Measurements from ENCODE around the gene CNOT6L. TPM values are rescaled to one million over a fixed set of nuclear protein-coding genes. Genes with fewer than 3 reads are reported as not detected.

The CNOT6L gene
- total RNA-seq, 2 donors from 2014 or later: 32.4 to 56.6 TPM

DNA sequence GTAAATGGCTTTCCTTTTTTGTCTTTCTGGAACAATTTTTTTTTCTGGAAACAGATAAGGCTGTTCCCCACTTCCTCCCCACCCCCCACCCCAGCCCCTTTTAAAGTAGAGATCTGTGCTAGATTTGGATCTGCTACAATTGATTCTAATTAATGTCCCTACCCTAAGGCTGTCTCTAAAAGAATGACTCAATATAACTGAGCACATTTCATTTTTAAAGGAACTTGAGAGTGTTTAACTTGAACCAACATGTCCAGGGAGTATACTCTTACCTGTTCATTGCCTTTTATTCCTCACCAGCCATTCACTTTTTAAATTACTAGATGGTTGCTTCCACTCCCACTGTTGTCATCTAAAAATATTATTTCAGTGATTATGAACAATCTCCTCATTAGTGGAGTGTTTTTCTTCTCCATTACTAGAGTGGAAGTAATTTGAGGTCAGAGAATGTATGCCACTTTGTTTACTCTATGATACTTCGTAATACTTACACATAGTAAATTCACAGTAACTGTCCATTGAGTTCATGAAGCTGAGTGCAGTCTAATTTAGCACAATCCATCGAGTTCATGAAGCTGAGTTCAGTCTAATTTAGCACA is 14.1 kb upstream of the CNOT6L start:
- TF ChIP-seq, protein P1, sequence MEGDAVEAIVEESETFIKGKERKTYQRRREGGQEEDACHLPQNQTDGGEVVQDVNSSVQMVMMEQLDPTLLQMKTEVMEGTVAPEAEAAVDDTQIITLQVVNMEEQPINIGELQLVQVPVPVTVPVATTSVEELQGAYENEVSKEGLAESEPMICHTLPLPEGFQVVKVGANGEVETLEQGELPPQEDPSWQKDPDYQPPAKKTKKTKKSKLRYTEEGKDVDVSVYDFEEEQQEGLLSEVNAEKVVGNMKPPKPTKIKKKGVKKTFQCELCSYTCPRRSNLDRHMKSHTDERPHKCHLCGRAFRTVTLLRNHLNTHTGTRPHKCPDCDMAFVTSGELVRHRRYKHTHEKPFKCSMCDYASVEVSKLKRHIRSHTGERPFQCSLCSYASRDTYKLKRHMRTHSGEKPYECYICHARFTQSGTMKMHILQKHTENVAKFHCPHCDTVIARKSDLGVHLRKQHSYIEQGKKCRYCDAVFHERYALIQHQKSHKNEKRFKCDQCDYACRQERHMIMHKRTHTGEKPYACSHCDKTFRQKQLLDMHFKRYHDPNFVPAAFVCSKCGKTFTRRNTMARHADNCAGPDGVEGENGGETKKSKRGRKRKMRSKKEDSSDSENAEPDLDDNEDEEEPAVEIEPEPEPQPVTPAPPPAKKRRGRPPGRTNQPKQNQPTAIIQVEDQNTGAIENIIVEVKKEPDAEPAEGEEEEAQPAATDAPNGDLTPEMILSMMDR (IDR thresholded peaks at IDR 0.05): no peak
- Histone ChIP-seq H3K36me3 (no peaks in the 10 kb centered on the region), H3K27ac (no peak overlapping the region), H3K9ac (ENCODE audit: low read depth in 2 of 2, low read length in 2 of 2) (no peak overlapping the region), H3K27me3 (no peaks in the 10 kb centered on the region), H3K9me3 (no peaks in the 10 kb centered on the region), H3K4me3 (no peak overlapping the region), H3K4me1 (no peaks in the 10 kb centered on the region)
- intact Hi-C loops (cut with DNase I): no loop called here
- no peak for DNase-seq

GRCh38 chr4:77827343-77827742 is 8.2 kb upstream of the CNOT6L start:
- no peaks in the 10 kb centered on the region for H3K36me3 ChIP-seq
- no peak for DNase-seq
- no peaks in the 10 kb centered on the region for H3K27me3 ChIP-seq
- H3K9me3 ChIP-seq: no peaks in the 10 kb centered on the region
- no peaks in the 10 kb centered on the region for H3K4me1 ChIP-seq
- H3K27ac ChIP-seq: no peak overlapping the region
- intact Hi-C loops (cut with DNase I): no loop called here
- H3K9ac ChIP-seq (ENCODE audit: low read depth in 2 of 2, low read length in 2 of 2): no peak overlapping the region
- TF ChIP-seq, protein P1 (IDR thresholded peaks at IDR 0.05): no peak
- H3K4me3 ChIP-seq: no peak overlapping the region

DNA sequence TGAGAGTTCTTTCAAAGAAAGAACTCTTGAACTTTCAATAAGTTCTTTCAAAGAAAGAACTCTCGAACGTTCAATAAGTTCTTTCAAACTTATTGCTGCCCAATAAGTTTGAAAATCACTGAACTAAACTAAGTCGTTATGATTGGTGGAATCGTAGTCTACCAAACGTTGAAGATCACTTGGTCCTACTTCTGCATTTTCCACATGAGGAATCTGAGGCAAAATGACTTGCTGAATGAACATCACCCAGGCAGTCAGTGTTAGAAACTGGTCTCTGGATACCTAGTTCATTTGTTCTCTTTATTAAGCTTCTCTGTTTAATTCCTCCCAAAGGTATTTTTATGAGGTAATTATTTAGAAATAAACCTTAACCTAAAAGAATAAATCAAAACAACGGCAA is 7.1 kb upstream of the CNOT6L start:
- Histone ChIP-seq H3K27ac (no peak overlapping the region), H3K36me3 (no peaks in the 10 kb centered on the region), H3K9me3 (no peaks in the 10 kb centered on the region), H3K27me3 (no peaks in the 10 kb centered on the region), H3K9ac (ENCODE audit: low read depth in 2 of 2, low read length in 2 of 2) (no peak overlapping the region), H3K4me1 (no peaks in the 10 kb centered on the region), H3K4me3 (no peak overlapping the region)
- TF ChIP-seq, protein P1 (IDR thresholded peaks at IDR 0.05): no peak
- DNase-seq: no peak
- intact Hi-C loops (cut with DNase I): no loop called here

- Histone ChIP-seq H3K27me3 (no peaks in the 10 kb centered on the region), H3K27ac (peak overlapping the region; percentile 100), H3K9me3 (no peaks in the 10 kb centered on the region), H3K36me3 (no peaks in the 10 kb centered on the region), H3K4me3 (no peak overlapping the region), H3K4me1 (no peaks in the 10 kb centered on the region), H3K9ac (ENCODE audit: low read depth in 2 of 2, low read length in 2 of 2) (no peak overlapping the region)
- TF ChIP-seq, protein P1 (IDR thresholded peaks at IDR 0.05): no peak
- DNase-seq: no peak
- intact Hi-C loops (cut with DNase I): loop anchor here (5.0 kb wide), 1 partner anchor 41 kb away; the partner anchor contains the start of gene MRPL1
Observed at GRCh38 chr4:77821775-77822174, 2.6 kb upstream of the CNOT6L start.

GRCh38 chr4:77820649-77821561 is 1.7 kb upstream of the CNOT6L start:
- peak; percentile 22 for DNase-seq
- TF ChIP-seq, protein P1 (IDR thresholded peaks at IDR 0.05): no peak
- peak overlapping the region; percentile 100 for H3K27ac ChIP-seq
- H3K9ac ChIP-seq (ENCODE audit: low read depth in 2 of 2, low read length in 2 of 2): peak overlapping the region; percentile 72 to 96
- H3K36me3 ChIP-seq: no peaks in the 10 kb centered on the region
- no peaks in the 10 kb centered on the region for H3K4me1 ChIP-seq
- peak overlapping the region; percentile 90 for H3K4me3 ChIP-seq
- intact Hi-C loops (cut with DNase I): loop anchor here (5.0 kb wide), 1 partner anchor 41 kb away; the partner anchor contains the start of gene MRPL1
- no peaks in the 10 kb centered on the region for H3K27me3 ChIP-seq
- no peaks in the 10 kb centered on the region for H3K9me3 ChIP-seq

Measured in colonic mucosa (tissue), 4 donors.